SIG-M5 treated with dmso at 0.1 percent for 504 hours (cell line): ENCODE data around the gene APPL1.

Experiments
- DNase-seq: peaks from one replicate; lab custom pipeline; 2025; ENCODE audit not compliant: unreplicated experiment; lab: John Stamatoyannopoulos, UW

APPL1 gene

GRCh38 chr3:57227204-57227929 lies at the start of gene APPL1:
Gene APPL1, plus strand, starts transcription at chr3:57227729. Its CDS starts 155 bp downstream, at chr3:57227884.
- peak; percentile 85 for DNase-seq

GRCh38 chr3:57179580-57180410 lies 47.7 kb upstream of the APPL1 start:
- DNase-seq, result peak; percentile 44

GRCh38 chr3:57184526-57184925 lies 43.0 kb upstream of the APPL1 start:
- no peak for DNase-seq

GRCh38 chr3:57192028-57192427 lies 35.5 kb upstream of the APPL1 start:
- DNase-seq, result no peak

GRCh38 chr3:57194641-57195040 lies 32.9 kb upstream of the APPL1 start:
- DNase-seq, result no peak

DNA sequence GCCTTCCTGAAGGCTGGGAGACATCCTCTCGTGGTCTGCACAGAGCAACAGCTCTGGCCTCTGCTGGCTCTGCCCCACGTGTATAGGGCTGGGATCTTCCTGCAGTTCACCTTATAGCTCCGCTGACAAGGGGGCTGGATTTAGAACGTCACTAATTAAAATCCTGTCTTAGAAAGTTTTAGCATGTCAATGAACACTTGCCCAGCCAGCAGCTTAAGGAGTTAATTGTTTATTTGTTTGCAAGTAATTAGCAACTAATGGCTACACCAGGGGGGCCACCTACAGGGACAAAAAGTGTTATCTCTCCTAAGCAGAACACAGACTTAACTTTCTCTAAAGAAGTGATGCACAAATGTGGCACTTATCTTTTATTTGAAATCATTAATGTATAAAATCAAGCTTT lies 27.6 kb upstream of the APPL1 start, which contains the start of gene HESX1:
TSS of gene HESX1 (minus strand) at position 84 of the 403 bp plus-strand sequence. CDS start at position 24, 60 bp downstream.
- no peak for DNase-seq

DNA sequence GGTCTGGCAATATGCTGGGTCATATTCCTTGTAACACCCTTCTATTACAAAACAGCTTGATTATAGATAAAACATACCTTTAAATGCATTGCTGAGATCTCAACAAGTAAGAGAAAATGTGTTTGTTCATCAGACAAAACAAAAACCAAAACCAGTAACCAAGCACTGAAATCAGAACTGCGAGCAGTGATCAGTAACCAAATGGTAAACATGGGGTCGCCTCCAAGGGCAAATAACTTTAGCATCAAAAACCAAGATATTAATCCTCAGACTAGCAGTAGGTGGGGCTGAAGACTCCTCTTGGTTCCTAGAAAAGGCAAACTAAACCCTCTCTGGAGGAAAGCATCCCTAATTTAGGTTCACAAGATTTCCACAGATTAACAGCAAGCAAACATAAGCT lies 21.1 kb upstream of the APPL1 start:
- no peak for DNase-seq

DNA sequence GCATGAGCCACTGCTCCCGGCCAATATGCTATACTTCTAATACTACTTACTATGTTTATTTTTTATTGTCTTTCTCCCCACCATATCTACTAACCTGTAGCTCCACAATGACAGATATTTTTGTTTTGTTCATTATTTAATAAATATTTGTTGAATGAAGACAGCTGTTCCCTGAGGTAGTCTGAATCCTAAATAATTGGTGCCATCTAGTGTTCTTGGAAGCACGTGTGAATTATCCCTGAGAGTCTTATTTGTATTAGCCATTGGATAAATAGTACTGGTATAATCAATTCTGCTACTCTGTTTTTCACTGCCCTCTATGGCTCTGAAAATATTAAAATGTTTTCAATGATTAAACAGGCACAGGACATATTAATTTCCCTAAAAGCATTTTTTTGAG lies 5.6 kb upstream of the APPL1 start:
- DNase-seq, result no peak

- no peak for DNase-seq
Measured at GRCh38 chr3:57224856-57225255, 2.7 kb upstream of the APPL1 start.

- DNase-seq, result peak; percentile 32
Measured at GRCh38 chr3:57226176-57226575, 1.4 kb upstream of the APPL1 start.

GRCh38 chr3:57227930-57228751 lies 612 bp downstream of the APPL1 start:
- DNase-seq, result peak; percentile 35

- no peak for DNase-seq
Measured at GRCh38 chr3:57230006-57230405, 2.5 kb downstream of the APPL1 start.

DNA sequence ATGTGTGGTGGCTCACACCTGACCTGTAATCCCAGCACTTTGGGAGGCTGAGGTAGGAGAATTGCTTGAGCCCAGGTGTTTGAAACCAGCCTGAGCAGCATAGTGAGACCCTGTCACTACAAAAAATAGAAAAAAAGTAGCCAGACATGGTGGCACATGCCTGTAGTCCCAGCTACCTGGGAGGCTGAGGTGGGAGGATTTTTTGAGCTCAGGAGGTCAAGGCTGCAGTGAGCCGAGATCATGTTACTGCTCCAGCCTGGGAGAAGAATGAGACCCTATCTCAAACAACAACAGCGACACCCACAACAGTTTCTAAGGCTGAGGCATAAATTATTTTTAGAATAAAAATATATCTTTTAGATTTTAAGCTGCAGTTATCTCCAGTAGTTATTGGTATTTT lies 6.3 kb downstream of the APPL1 start:
- no peak for DNase-seq

- no peak for DNase-seq
Measured at GRCh38 chr3:57234613-57235575, 7.4 kb downstream of the APPL1 start.

GRCh38 chr3:57244946-57245345 lies 17.4 kb downstream of the APPL1 start:
- DNase-seq, result no peak

- DNase-seq, result no peak
Measured at GRCh38 chr3:57252404-57252803, 24.9 kb downstream of the APPL1 start.

- DNase-seq, result no peak
Measured at GRCh38 chr3:57256844-57257243, 29.3 kb downstream of the APPL1 start.

DNA sequence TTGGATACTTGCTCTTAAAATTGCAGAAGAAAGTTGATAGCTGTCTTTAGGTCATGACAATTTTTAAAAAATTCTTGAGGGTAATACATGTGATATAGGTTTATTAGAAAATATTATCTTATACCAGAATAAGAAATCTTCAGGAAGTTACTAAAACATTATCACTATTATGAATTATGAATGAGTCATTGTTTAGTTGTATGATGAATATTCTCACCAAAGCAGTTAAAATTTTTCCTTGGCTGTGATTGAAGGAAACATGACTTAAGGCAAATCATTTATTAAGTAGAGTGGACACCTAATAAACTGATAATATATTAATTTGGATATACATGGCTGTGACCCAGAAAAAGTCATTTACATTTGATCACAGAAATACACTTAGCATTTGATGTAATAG lies 30.1 kb downstream of the APPL1 start:
- DNase-seq, result no peak

DNA sequence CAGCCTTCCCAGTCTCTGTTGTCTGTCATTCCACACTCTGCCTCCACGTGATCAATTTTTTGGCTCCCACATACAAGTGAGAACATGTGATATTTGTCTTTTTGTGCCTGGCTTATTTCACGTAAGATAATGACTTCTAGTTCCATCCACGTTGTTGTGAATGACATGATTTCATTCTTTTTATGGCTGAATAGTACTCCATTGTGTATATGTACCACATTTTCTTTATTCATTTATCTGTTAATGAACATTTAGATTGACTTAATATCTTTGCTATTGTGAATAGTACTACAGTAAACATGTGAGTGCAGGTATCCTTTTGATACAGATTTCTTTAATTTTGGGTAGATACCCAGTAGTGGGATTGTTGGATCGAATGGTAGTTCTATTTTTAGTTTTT lies 33.6 kb downstream of the APPL1 start:
- DNase-seq, result no peak

- DNase-seq, result no peak
Measured at GRCh38 chr3:57261929-57262328, 34.4 kb downstream of the APPL1 start.
